GM19395 (cell line): ENCODE results near the gene CST7.
"Not testable (repeated sequence)": the region's sequence is repeated elsewhere in the genome, so short reads cannot be mapped to it uniquely, and the experiment has no call there.

Experiments
- ATAC-seq: cut with Tn5 transposase; IDR thresholded peaks from one replicate; pipeline ENCODE4 v1.9.1; 2021; ENCODE audit warnings: mild to moderate bottlenecking, moderate library complexity; ENCODE audit not compliant: unreplicated experiment

Gene CST7

DNA sequence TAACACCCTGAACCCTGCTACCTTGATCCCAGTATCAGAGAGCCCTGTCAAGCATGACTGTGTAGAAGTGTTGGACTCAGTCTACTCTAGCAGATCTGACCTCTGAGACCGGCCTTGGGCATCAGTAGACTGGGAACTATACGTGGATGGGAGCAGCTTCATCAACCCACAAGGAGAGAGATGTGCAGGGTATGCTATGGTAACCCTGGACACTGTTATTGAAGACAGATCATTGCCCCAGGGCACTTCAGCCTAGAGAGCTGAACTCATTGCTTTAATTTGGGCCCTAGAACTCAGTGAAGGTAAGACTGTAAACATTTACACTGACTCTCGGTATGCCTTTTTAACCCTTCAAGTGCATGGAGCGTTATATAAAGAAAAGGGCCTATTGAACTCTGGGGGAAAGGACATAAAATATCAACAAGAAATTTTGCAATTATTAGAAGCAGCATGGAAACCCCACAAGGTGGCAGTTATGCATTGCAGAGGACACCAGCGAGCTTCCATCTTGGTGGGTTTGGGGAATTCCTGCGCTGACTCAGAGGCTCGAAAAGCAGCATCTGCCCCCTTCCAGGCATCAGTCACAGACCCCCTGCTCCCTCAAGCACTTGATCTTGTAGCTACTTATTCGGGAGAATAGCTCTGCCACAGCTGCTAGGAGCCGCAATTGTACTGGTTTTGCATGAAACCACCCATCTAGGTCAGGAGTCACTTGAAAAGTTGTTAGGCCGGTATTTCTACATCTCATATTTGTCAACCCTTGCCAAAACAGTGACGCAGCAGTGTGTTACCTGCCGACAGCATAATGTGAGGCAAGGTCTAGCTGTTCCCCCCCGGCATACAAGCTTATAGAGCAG is 19.0 kb upstream of the CST7 start:
- ATAC-seq: not testable (repeated sequence)

- not testable (repeated sequence) for ATAC-seq
These were observed 18.1 kb upstream of the CST7 start for GRCh38 chr20:24930724-24931688.

DNA sequence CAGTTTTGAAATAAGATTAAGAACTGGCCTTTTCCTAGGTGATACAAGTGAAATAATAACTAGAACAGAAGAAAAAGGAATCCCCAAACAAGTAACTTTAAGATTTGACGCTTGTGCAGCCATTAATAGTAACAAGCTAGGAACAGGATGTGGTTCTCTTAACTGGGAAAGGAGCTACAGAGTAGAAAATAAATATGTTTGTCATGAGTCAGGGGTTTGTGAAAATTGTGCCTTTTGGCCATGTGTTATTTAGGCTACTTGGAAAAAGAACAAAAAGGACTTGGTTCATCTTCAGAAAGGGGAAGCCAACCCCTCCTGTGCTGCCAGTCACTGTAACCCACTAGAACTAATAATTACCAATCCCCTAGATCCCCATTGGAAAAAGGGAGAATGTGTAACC is 17.2 kb upstream of the CST7 start:
- not testable (repeated sequence) for ATAC-seq

- no peak for ATAC-seq
These were observed 15.7 kb upstream of the CST7 start for GRCh38 chr20:24933266-24933908.

GRCh38 chr20:24934101-24934661 is 14.9 kb upstream of the CST7 start:
- ATAC-seq: no peak

- no peak for ATAC-seq
These were observed 14.4 kb upstream of the CST7 start for GRCh38 chr20:24934716-24935115.

DNA sequence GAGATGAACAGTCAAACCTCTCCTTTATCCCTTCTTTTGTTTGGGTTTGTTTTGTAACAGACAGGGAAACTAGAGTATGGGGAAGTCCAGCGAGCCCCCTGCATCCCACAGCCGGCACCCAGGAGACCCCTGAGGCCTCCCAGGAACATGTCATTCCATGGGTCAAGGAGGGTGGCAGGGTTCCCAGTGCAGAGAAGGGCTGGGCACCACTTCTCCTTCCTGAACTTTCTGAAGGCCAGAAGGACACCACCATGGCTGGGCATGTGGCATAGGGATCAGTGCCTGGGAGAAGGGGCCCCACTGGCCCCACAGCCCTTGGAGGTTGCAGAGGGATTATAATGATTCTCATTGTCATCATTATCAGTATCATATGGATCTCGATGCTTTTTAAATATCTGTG is 13.9 kb upstream of the CST7 start:
- ATAC-seq: no peak

- no peak for ATAC-seq
These were observed 13.1 kb upstream of the CST7 start for GRCh38 chr20:24935766-24936525.

- no peak for ATAC-seq
These were observed 12.3 kb upstream of the CST7 start for GRCh38 chr20:24936526-24937407.

- no peak for ATAC-seq
These were observed 11.5 kb upstream of the CST7 start for GRCh38 chr20:24937579-24937978.

DNA sequence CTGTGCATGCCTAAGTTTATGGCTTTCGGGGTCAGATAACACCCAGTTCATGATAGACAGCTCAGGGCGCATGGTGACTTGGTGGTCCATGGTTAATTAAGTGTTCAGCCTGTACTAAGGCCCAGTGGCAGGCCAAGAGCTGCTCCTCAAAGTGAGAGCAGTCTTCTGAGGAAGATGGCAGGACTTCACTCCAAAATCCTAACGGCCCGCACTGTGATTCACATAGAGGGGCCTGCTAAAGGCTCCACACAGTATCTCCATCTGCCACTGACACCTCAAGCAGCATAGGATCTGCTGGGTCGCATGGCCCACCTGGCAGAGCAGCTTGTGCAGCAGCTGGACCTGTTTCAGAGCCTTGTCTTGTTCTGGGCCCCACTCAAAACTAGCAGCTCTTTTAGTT is 10.6 kb upstream of the CST7 start:
- ATAC-seq: no peak

DNA sequence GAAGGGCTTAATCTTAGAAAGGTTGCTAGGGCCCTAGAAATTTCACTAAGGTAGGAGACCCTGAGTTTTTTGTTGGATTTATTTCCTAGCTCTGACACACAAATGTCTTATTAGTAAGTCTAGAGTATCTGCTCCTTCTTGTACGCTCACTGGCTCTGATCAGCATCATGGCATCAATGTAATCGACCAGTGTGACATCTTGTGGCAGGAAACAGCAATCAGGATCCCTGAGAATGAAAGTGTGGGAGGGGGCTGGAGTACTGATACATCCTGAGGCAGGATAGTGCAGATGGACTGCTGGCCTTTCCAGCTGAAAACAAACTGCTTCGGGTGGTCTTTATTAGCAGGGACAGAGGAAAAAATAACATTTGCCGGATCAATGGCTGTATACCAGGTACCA is 10.0 kb upstream of the CST7 start:
- ATAC-seq: no peak

GRCh38 chr20:24942679-24943078 is 6.4 kb upstream of the CST7 start:
- no peak for ATAC-seq

DNA sequence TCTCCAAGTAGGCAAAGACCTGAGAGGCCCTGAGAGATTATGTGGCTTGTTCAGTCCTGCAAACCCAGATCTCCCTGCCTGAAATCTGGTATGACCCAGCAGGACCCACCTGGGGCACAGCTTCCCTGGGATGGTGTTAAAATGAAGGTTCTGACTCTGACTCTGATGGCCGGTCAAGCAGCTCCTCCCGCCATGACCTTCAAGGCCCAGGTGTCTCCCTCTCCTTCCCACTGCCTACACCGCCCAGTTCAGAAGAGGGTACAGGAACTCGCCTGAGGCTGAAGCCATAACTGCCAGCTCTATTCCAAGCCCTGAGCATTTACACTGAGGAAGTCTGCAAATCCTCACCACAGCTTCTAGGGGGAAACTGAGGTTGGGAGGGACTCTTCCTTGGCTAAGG is 5.9 kb upstream of the CST7 start:
- ATAC-seq: no peak

- ATAC-seq: no peak
These were observed 5.3 kb upstream of the CST7 start for GRCh38 chr20:24943731-24944130.

GRCh38 chr20:24946376-24946775 is 2.7 kb upstream of the CST7 start:
- not testable (repeated sequence) for ATAC-seq

DNA sequence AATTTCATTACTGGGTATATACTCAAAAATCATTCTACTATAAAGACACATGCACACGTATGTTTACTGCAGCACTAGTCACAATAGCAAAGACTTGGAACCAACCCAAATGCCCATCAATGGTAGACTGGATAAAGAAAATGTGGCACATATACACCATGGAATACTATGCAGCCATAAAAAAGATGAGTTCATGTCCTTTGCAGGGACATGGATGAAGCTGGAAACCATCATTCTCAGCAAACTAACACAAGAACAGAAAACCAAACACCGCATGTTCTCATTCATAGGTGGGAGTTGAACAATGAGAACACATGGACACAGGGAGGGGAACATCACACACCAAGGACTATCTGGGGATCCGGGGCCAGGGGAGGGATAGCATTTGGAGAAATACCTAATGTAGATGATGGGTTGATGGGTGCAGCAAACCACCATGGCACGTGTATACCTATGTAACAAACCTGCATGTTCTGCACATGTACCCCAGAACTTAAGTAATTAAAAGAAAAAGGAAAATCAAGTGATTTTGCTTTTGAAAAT is 602 bp upstream of the CST7 start:
- ATAC-seq: not testable (repeated sequence)

DNA sequence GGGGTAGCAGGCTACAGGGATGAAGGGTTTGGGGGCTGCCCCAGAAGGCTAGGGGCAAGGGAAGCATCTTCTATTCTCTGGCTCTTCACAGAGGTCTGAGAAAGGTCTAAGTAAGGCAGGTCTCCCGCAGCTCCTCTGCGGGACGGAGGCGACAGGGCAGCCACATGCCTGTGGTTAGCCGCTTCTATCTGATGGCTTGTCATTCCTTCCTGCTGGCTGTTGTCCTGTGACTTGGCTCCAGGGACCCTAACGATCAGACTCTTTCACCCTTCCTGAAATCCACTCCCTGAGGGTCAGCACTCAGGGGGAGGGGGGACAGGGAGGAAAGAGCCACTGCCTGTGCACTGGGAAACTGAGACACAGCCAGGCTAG is 673 bp downstream of the CST7 start:
- no peak for ATAC-seq
